K562 (cell line): ENCODE measurements around the gene DNAJC1.

Experiments
- ELF1 ChIP-seq: fragments of 200-800 bp; sonication (Bioruptor generic); IDR thresholded peaks from 2 replicates; pipeline ENCODE4 v1.6.1; 2016; ENCODE audit warnings: missing genetic modification characterization, missing compliant biosample characterization
- HLTF ChIP-seq: fragments of 450-650 bp; IDR thresholded peaks from 2 replicates; pipeline ENCODE4 v1.6.1; 2016
- KAT7 ChIP-seq: sonication (generic); formaldehyde crosslinking; IDR thresholded peaks from 2 replicates; pipeline ENCODE4 v1.8.0; 2022; ENCODE audit warnings: missing genetic modification reagents, mild to moderate bottlenecking, borderline replicate concordance
- RCOR1 ChIP-seq, 2 experiments: IDR thresholded peaks; 2 replicates each; pipeline ENCODE4 v1.6.1; 2012; ENCODE audit warnings: low read depth in 2 of 2, low read length in 2 of 2, borderline replicate concordance in 1 of 2, improper control_type of control experiment in 1 of 2
- REST ChIP-seq, 2 experiments: fragments of 450-650 bp; formaldehyde crosslinking in 1 of 2; IDR thresholded peaks; 2 replicates each; pipeline versions ENCODE4 v1.4.0 to v1.6.1; 2014 to 2020; ENCODE audit warnings: mild to moderate bottlenecking in 2 of 2, borderline replicate concordance in 1 of 2, low read depth in 1 of 2
- TBL1XR1 ChIP-seq, 2 experiments: IDR thresholded peaks; 2 replicates each; pipeline ENCODE4 v1.6.1; 2012; ENCODE audit warnings: improper control_type of control experiment in 2 of 2, low read length in 2 of 2, mild to moderate bottlenecking in 1 of 2
- XRCC3 ChIP-seq: fragments of 450-650 bp; IDR thresholded peaks from 2 replicates; pipeline ENCODE4 v1.6.1; 2017; ENCODE audit warnings: mild to moderate bottlenecking, moderate library complexity
- ZBTB34 ChIP-seq: fragments of 250-450 bp; sonication (Bioruptor Pico); IDR thresholded peaks from 2 replicates; pipeline ENCODE4 v1.8.0; 2021; ENCODE audit warnings: mild to moderate bottlenecking, moderate library complexity
- ZNF584 ChIP-seq: fragments of 200-800 bp; sonication (Bioruptor generic); IDR thresholded peaks from 2 replicates; pipeline ENCODE4 v1.6.1; 2016; ENCODE audit warnings: low read depth, mild to moderate bottlenecking, missing genetic modification characterization, missing compliant biosample characterization
- ZSCAN29 ChIP-seq: fragments of 450-650 bp; IDR thresholded peaks from 2 replicates; pipeline ENCODE4 v1.6.1; 2017
- TF ChIP-seq, protein P1 (sequence below), 3 experiments: IDR thresholded peaks in 2 of 3; conservative IDR thresholded peaks in 1 of 3; 2 replicates each; pipeline ENCODE4 v1.5.1; 2011 to 2012; ENCODE audit warnings: low read length in 3 of 3, mild to moderate bottlenecking in 3 of 3, control low read depth in 2 of 3, improper control_type of control experiment in 1 of 3, inconsistent platforms in 1 of 3, low read depth in 1 of 3, mixed read lengths in 1 of 3, moderate library complexity in 1 of 3; ENCODE audit not compliant: insufficient read depth in 2 of 3
- TF ChIP-seq, protein P2 (sequence below), 2 experiments: fragments of 200-800 bp in 1 of 2; sonication (Bioruptor generic) in 1 of 2; sonication (generic) in 1 of 2; formaldehyde crosslinking in 1 of 2; IDR thresholded peaks in 1 of 2; conservative IDR thresholded peaks in 1 of 2; 2 replicates each; pipeline versions ENCODE4 v1.5.0 to v1.6.1; 2016 to 2020; ENCODE audit warnings: missing compliant biosample characterization in 1 of 2, missing genetic modification characterization in 1 of 2, missing genetic modification reagents in 1 of 2
- TF ChIP-seq, protein P3 (sequence below): fragments of 250-450 bp; sonication (Bioruptor Pico); IDR thresholded peaks from 2 replicates; pipeline ENCODE4 v1.9.0; 2021; ENCODE audit warnings: mild to moderate bottlenecking, inconsistent platforms

DNA sequence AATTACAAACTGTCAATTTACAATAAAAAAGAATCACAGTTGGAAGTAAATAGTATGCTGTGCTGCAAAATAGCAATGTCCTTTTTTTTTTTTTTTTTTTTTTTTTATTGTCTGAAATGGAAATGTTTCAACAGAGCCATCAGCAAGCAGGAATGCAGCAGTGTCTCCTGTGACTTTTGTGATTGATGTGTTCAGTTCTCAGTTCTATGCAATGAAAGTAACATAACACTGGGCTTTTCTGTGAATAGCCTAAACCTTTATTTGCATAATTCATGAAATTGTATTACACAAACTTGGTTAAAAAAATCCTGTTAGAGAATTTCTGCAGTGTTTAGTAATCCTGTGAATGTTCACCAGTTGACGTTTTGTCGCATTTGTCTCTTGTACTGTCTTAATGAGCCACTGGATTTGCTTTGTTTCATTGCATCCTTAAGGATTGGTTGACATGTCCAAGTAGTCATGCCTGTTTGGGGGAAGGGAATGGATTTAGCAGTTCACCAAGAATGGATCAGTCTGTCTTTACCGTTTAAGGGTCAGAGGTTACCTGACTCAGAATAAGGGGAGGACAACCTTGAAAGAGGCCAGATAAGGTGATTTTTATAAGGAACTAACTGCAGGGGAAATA, 276.8 kb downstream of the DNAJC1 start:
- TF ChIP-seq, protein P1, sequence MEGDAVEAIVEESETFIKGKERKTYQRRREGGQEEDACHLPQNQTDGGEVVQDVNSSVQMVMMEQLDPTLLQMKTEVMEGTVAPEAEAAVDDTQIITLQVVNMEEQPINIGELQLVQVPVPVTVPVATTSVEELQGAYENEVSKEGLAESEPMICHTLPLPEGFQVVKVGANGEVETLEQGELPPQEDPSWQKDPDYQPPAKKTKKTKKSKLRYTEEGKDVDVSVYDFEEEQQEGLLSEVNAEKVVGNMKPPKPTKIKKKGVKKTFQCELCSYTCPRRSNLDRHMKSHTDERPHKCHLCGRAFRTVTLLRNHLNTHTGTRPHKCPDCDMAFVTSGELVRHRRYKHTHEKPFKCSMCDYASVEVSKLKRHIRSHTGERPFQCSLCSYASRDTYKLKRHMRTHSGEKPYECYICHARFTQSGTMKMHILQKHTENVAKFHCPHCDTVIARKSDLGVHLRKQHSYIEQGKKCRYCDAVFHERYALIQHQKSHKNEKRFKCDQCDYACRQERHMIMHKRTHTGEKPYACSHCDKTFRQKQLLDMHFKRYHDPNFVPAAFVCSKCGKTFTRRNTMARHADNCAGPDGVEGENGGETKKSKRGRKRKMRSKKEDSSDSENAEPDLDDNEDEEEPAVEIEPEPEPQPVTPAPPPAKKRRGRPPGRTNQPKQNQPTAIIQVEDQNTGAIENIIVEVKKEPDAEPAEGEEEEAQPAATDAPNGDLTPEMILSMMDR (IDR thresholded peaks at IDR 0.05 in 2 of 3, conservative IDR thresholded peaks at IDR 0.05 in 1 of 3; ENCODE audit: insufficient read depth in 2 of 3, low read depth in 1 of 3, low read length in 3 of 3) = no peak
- TF ChIP-seq, protein P2, sequence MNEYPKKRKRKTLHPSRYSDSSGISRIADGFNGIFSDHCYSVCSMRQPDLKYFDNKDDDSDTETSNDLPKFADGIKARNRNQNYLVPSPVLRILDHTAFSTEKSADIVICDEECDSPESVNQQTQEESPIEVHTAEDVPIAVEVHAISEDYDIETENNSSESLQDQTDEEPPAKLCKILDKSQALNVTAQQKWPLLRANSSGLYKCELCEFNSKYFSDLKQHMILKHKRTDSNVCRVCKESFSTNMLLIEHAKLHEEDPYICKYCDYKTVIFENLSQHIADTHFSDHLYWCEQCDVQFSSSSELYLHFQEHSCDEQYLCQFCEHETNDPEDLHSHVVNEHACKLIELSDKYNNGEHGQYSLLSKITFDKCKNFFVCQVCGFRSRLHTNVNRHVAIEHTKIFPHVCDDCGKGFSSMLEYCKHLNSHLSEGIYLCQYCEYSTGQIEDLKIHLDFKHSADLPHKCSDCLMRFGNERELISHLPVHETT (CRISPR knock-in tag; conservative IDR thresholded peaks at IDR 0.05 in 1 of 2, IDR thresholded peaks at IDR 0.05 in 1 of 2) = no peak
- TF ChIP-seq REST (IDR thresholded peaks at IDR 0.05; ENCODE audit: borderline replicate concordance) (no peak), REST (CRISPR knock-in tag; IDR thresholded peaks at IDR 0.05; ENCODE audit: low read depth) (no peak), ZBTB34 (CRISPR knock-in tag) (no peak), TBL1XR1 (IDR thresholded peaks at IDR 0.05; ENCODE audit: low read length in 2 of 2) (no peak), ELF1 (tag) (no peak), ZNF584 (CRISPR knock-in tag) (no peak), RCOR1 (IDR thresholded peaks at IDR 0.05; ENCODE audit: borderline replicate concordance in 1 of 2, low read depth in 2 of 2, low read length in 2 of 2) (no peak), KAT7 (CRISPR knock-in tag) (no peak), ZSCAN29 (no peak), XRCC3 (no peak), HLTF (no peak)
- TF ChIP-seq, protein P3, sequence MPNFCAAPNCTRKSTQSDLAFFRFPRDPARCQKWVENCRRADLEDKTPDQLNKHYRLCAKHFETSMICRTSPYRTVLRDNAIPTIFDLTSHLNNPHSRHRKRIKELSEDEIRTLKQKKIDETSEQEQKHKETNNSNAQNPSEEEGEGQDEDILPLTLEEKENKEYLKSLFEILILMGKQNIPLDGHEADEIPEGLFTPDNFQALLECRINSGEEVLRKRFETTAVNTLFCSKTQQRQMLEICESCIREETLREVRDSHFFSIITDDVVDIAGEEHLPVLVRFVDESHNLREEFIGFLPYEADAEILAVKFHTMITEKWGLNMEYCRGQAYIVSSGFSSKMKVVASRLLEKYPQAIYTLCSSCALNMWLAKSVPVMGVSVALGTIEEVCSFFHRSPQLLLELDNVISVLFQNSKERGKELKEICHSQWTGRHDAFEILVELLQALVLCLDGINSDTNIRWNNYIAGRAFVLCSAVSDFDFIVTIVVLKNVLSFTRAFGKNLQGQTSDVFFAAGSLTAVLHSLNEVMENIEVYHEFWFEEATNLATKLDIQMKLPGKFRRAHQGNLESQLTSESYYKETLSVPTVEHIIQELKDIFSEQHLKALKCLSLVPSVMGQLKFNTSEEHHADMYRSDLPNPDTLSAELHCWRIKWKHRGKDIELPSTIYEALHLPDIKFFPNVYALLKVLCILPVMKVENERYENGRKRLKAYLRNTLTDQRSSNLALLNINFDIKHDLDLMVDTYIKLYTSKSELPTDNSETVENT = no peak
